WTC11 (cell line): ENCODE results near the gene RPL13.

ENCODE experiments used
- ZNF317 ChIP-seq: sonication (generic); formaldehyde crosslinking; IDR thresholded peaks from 2 replicates; pipeline ENCODE4 v1.8.1; 2023; ENCODE audit warnings: low read depth, mild to moderate bottlenecking, moderate library complexity, missing genetic modification reagents, borderline replicate concordance
- ZNF423 ChIP-seq: fragments of 250-450 bp; sonication (Bioruptor Pico); IDR thresholded peaks from 2 replicates; pipeline ENCODE4 v2.1.2; 2022; ENCODE audit warnings: mild to moderate bottlenecking, moderate library complexity
- TF ChIP-seq, protein P1 (sequence below): sonication (generic); formaldehyde crosslinking; IDR thresholded peaks from 2 replicates; pipeline ENCODE4 v1.8.1; 2022; ENCODE audit warnings: low read depth, missing genetic modification reagents, borderline replicate concordance

DNA sequence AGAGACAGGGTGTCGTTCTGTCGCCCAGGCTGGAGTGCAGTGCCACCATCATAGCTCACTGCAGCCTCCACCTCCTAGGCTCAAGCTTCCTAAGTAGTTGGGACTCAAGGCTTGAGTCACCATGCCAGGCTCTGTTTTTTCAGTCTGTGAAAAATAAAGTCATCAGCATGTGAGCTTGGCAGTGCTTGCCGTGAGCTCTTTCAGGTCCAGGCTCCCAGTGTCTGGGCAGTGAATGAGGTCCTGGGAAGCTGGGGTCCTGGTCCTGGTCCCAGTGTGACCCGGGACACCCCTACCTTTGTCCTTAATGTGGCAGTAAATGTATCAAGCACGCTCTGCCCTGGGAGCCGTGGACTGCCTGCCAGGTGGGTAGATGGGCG, 22.9 kb upstream of the RPL13 start:
- TF ChIP-seq ZNF423 (no peak), ZNF317 (CRISPR knock-in tag) (no peak)
- TF ChIP-seq, protein P1, sequence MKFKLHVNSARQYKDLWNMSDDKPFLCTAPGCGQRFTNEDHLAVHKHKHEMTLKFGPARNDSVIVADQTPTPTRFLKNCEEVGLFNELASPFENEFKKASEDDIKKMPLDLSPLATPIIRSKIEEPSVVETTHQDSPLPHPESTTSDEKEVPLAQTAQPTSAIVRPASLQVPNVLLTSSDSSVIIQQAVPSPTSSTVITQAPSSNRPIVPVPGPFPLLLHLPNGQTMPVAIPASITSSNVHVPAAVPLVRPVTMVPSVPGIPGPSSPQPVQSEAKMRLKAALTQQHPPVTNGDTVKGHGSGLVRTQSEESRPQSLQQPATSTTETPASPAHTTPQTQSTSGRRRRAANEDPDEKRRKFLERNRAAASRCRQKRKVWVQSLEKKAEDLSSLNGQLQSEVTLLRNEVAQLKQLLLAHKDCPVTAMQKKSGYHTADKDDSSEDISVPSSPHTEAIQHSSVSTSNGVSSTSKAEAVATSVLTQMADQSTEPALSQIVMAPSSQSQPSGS: no peak
